GM18502 (cell line): ENCODE data around the gene ADGRA1.

Source experiments
- ATAC-seq: cut with Tn5 transposase; IDR thresholded peaks from one replicate; pipeline ENCODE4 v1.9.1; 2021; ENCODE audit warnings: mild to moderate bottlenecking; ENCODE audit not compliant: unreplicated experiment, poor library complexity

ADGRA1 gene

GRCh38 chr10:133123746-133124356 lies 36.1 kb downstream of the ADGRA1 start:
- no peak for ATAC-seq

GRCh38 chr10:133124357-133125211 lies 36.9 kb downstream of the ADGRA1 start:
- no peak for ATAC-seq

GRCh38 chr10:133125901-133126300 lies 38.2 kb downstream of the ADGRA1 start:
- no peak for ATAC-seq

DNA sequence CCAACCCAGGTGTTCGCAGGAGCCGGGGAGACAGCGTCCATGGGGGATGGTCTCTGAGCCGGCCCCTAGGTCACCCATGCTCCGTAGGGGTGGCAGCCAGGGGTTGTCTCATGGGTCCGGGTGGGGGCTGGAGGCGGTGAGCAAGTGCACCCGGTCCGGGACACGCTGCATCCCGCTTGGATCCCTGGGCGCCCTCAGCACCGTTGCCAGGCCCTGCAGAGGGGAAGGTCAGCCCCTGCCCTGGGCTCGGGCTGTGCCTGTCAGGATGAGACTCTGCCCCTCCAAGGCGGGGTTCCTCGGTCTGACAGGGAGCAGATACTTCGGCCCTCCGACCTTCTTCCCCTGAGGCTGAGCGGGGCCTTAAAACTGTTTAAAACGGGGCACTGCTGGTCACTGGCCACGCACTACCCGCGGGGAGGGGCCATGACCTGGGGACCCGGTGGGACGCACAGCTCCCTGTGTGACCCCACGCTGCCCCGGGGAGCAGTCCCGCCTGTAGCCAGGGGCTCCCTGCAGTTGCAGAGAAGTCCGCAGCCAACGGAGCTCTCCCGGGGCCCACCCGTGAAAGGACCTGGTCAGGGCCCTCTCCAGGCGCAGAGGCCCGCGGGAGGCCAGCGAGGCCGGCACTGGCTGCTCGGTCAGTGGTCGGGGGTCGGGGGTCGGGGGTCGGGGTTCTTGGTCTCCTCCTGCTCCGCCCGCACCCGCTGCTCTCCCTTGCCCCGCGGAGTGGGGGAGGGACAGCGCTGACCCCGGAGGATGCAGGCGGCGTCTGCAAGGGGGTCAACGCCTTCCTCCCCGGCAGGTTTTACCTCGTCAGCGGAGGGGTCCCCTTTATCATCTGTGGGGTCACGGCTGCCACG lies 38.9 kb downstream of the ADGRA1 start:
- ATAC-seq, result no peak

DNA sequence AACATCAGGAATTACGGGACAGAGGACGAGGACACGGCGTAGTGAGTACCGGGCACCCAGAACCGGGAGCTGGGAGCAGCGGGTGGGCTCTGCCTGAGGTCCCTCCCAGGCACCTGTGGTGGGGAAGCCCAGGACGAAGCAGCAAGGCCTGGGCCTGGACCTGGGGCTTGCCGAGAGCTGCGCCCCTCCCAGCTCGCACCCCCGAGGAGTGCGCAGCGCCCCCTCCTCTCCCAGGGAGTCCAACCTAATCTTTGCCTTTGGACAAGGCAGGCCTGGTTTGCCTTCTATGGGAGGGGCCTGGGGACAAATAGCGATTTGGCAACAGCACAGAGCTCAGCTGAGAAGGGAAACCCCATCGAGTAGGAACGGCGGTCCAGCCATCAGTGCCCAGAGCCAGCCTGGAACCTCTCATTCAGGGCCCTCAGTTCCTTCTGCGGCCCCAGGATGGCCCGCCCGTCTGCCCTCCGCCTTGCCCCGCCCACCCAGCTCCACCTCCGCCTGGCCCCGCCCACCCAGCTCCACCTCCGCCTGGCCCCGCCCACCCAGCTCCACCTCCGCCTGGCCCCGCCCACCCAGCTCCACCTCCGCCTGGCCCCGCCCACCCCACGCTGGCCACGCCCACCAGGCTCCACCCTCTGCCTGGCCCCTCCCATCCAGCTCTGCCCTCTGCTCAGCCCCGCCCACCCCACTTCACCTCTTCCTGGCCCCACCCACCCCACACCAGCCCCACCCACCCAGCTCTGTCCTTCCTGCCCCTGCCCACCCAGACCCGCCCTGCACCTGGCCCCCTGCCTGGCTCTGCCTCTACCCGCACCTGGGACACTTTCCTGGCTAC lies 39.8 kb downstream of the ADGRA1 start:
- ATAC-seq, result no peak

GRCh38 chr10:133128126-133129070 lies 40.7 kb downstream of the ADGRA1 start:
- no peak for ATAC-seq

GRCh38 chr10:133129071-133129858 lies 41.5 kb downstream of the ADGRA1 start:
- ATAC-seq, result no peak

- no peak for ATAC-seq
Measured at GRCh38 chr10:133129859-133130495, 42.3 kb downstream of the ADGRA1 start.

DNA sequence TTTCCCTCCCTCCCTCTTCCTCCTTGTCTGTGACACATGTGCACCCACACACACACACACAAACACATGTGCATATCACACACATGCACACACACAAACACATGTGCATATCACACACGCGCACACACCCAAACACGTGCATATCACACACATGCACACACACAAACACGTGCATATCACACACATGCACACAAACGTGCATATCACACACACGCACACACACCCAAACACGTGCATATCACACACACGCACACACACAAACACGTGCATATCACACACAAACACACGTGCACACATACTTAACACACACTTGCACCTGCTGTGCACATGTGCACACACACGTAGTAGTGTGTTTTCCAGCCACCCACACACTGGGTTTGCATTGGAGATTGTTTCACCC lies 42.9 kb downstream of the ADGRA1 start:
- ATAC-seq, result no peak

GRCh38 chr10:133131053-133131452 lies 43.3 kb downstream of the ADGRA1 start:
- no peak for ATAC-seq

GRCh38 chr10:133131734-133132472 lies 44.2 kb downstream of the ADGRA1 start:
- ATAC-seq, result no peak

- ATAC-seq, result no peak
Measured at GRCh38 chr10:133132473-133133291, 45.0 kb downstream of the ADGRA1 start.

DNA sequence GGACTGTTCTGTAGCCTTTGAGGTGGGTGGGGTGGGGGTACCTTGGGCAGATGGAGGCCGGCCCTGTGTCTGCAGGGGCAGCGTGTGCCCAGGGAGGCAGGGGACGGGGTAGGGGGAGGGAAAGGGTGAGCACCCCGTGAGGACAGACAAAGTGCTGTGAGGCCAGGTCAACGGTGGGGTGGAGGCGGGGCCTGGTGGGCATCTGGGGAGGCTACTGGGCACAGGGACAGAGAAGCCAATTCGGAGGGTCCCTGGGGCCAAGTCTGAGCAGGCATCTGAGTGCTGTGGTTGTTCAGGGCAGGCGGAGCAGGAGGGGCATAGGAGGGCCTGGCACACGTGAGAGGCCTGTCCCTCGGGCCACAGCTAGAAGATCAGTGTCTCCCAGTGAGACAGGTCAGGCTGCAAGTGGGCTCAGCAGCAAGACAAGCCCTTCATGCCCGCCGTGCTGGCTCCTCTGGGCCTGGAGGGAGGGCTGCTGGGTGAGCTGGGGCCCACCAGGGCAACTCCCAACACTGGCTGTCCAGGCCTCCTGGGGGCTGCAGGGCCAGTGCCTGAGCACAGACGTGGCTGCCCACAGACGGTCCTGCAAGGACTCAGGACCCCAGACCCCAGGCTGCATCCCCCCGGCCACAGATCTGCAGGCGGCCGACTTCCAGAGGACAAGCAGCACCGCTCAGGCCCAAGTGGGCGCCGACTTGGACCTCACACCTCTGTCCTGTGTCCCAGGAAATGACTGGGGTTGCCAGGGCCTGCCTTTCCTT lies 45.9 kb downstream of the ADGRA1 start:
- no peak for ATAC-seq

GRCh38 chr10:133134411-133135115 lies 46.8 kb downstream of the ADGRA1 start:
- no peak for ATAC-seq

- no peak for ATAC-seq
Measured at GRCh38 chr10:133135116-133135465, 47.4 kb downstream of the ADGRA1 start.
